GM13977 (cell line): ENCODE measurements around the gene EXOC4.

ENCODE experiments used
- DNase-seq: peaks from one replicate; pipeline ENCODE4 v3.0.0; 2012; ENCODE audit warnings: low spot score
- CTCF ChIP-seq: IDR thresholded peaks from 2 replicates; pipeline ENCODE4 v1.5.1; 2012; ENCODE audit warnings: mild to moderate bottlenecking, control low read depth; ENCODE audit not compliant: insufficient read depth; ENCODE audit errors: extremely low read depth, missing control alignments
- in situ Hi-C: fragments of 300-500 bp; cut with MboI; formaldehyde crosslinking; loops from one replicate; pipeline ENCODE4 v1.12.0; 2022; ENCODE audit warnings: low sequenced_read_pairs, low pct_unique_long_range_greater_than_20kb, mixed read lengths, inconsistent platforms; ENCODE audit not compliant: unreplicated experiment

Gene EXOC4

GRCh38 chr7:133477791-133478190, 224.9 kb downstream of the EXOC4 start:
- no peak for DNase-seq
- TF ChIP-seq CTCF = no peak
- in situ Hi-C loops = no loop called here

GRCh38 chr7:133478591-133479135, 225.8 kb downstream of the EXOC4 start:
- in situ Hi-C loops = no loop called here
- no peak for TF ChIP-seq CTCF
- no peak for DNase-seq

GRCh38 chr7:133479456-133480065, 226.7 kb downstream of the EXOC4 start:
- in situ Hi-C loops = no loop called here
- TF ChIP-seq CTCF = no peak
- DNase-seq = no peak

GRCh38 chr7:133480868-133481267, 228.0 kb downstream of the EXOC4 start:
- DNase-seq = no peak
- in situ Hi-C loops = no loop called here
- no peak for TF ChIP-seq CTCF

- no peak for TF ChIP-seq CTCF
- in situ Hi-C loops = no loop called here
- DNase-seq = no peak
These were observed 228.8 kb downstream of the EXOC4 start for GRCh38 chr7:133481676-133482075.

- TF ChIP-seq CTCF = no peak
- in situ Hi-C loops = no loop called here
- DNase-seq = no peak
These were observed 229.7 kb downstream of the EXOC4 start for GRCh38 chr7:133482599-133482998.

GRCh38 chr7:133484086-133484485, 231.2 kb downstream of the EXOC4 start:
- TF ChIP-seq CTCF = no peak
- in situ Hi-C loops = no loop called here
- DNase-seq = no peak
